Transverse colon (tissue), 3 donors: Measurements from ENCODE around the gene TNFAIP3.

Experiments used
- CTCF ChIP-seq, 5 experiments: fragments of 200-600 bp in 3 of 5; fragments of 450-650 bp in 2 of 5; sonication (generic) in 3 of 5; IDR thresholded peaks; 1 replicate in 2 of 5; 2 replicates in 3 of 5; pipeline ENCODE4 v1.5.1; 2016 to 2017; ENCODE audit warnings: antibody characterized with exemption in 5 of 5, inconsistent platforms in 3 of 5, mild to moderate bottlenecking in 2 of 5, moderate library complexity in 1 of 5
- POLR2A ChIP-seq: fragments of 450-650 bp; IDR thresholded peaks from one replicate; pipeline ENCODE4 v1.6.1; 2016; ENCODE audit warnings: antibody characterized with exemption, mild to moderate bottlenecking, moderate library complexity

- TF ChIP-seq CTCF (IDR thresholded peaks at IDR 0.05), result no peak
- TF ChIP-seq POLR2A, result no peak
Observed at GRCh38 chr6:137928286-137928685, 61.2 kb downstream of the TNFAIP3 start.
